Thyroid gland (tissue), 4 donors: ENCODE results near the gene RSU1. TPM values are rescaled to one million over a fixed set of nuclear protein-coding genes. Genes with fewer than 3 reads are reported as not detected.

Source experiments
- DNase-seq, 2 donors: peaks; one replicate each; pipeline ENCODE4 v3.0.0-alpha.2; 2019
- H3K27ac ChIP-seq, 3 donors: fragments of 200-600 bp; sonication (generic); 1 replicate in 2 of 3; 2 replicates in 1 of 3; pipeline ENCODE4 v1.5.1; 2016 to 2019; ENCODE audit warnings: mild to moderate bottlenecking in 1 of 3, moderate library complexity in 1 of 3
- H3K27me3 ChIP-seq: fragments of 200-600 bp; sonication (generic); one replicate; pipeline ENCODE4 v1.5.1; 2019
- H3K36me3 ChIP-seq, 2 donors: fragments of 200-600 bp; sonication (generic); one replicate each; pipeline ENCODE4 v1.5.1; 2016 to 2019
- H3K4me1 ChIP-seq, 2 donors: fragments of 200-600 bp; sonication (generic); one replicate each; pipeline ENCODE4 v1.5.1; 2017 to 2019
- H3K4me3 ChIP-seq, 3 donors: fragments of 200-600 bp; sonication (generic); replicated peaks in 1 of 3; 1 replicate in 2 of 3; 2 replicates in 1 of 3; pipeline ENCODE4 v1.5.1; 2016; ENCODE audit warnings: mild to moderate bottlenecking in 1 of 3
- H3K9me3 ChIP-seq: fragments of 200-600 bp; sonication (generic); one replicate; pipeline ENCODE4 v1.5.1; 2017
- CTCF ChIP-seq, 6 experiments: fragments of 200-600 bp in 3 of 6; fragments of 450-650 bp in 3 of 6; sonication (generic) in 3 of 6; IDR thresholded peaks; one replicate each; pipeline ENCODE4 v1.5.1; 2016 to 2019; ENCODE audit warnings: antibody characterized with exemption in 6 of 6, mild to moderate bottlenecking in 2 of 6, inconsistent platforms in 1 of 6, moderate library complexity in 1 of 6
- POLR2A ChIP-seq, 2 donors: fragments of 450-650 bp; IDR thresholded peaks; one replicate each; pipeline ENCODE4 v1.6.1; 2017; ENCODE audit warnings: antibody characterized with exemption in 2 of 2, mild to moderate bottlenecking in 2 of 2, moderate library complexity in 1 of 2
- WGBS, 2 donors: methylation state at CpG; one replicate each; pipeline ENCODE4 v1.1.5; 2017; 5-methylcytosine and 5-hydroxymethylcytosine counted together
- intact Hi-C: fragments of 100-400 bp; cut with DNase I; formaldehyde crosslinking; loops from one replicate; pipeline ENCODE4 v1.15.1; 2023
- total RNA-seq, 4 donors: library from RNA; depleted of rRNA; stranded (reverse); fragments of >200 nt; gene quantifications; one replicate each; pipeline ENCODE4 v1.2.3, GENCODE V29; 2016

The RSU1 gene
- total RNA-seq, 4 donors from 2014 or later: 43.5 to 63.0 (median 50.7) TPM

- TF ChIP-seq CTCF (IDR thresholded peaks at IDR 0.05) (no peak), POLR2A (IDR thresholded peaks at IDR 0.05) (no peak)
- Histone ChIP-seq H3K27me3 (no peaks in the 10 kb centered on the region), H3K27ac (no peak overlapping the region), H3K9me3 (no peaks in the 10 kb centered on the region), H3K4me1 (no peaks in the 10 kb centered on the region), H3K36me3 (no peaks in the 10 kb centered on the region), H3K4me3 (no peak overlapping the region)
- intact Hi-C loops: no loop called here
- no peak for DNase-seq
- WGBS, 2 donors: 81 to 84% methylated on average over 4 of the region's 4 CpGs
Observed at GRCh38 chr10:16653224-16653623, 164.0 kb downstream of the RSU1 start.

GRCh38 chr10:16652154-16652553 is 165.1 kb downstream of the RSU1 start:
- Histone ChIP-seq H3K9me3 (no peaks in the 10 kb centered on the region), H3K27ac (no peak overlapping the region), H3K36me3 (no peaks in the 10 kb centered on the region), H3K4me3 (no peak overlapping the region), H3K4me1 (no peaks in the 10 kb centered on the region), H3K27me3 (no peaks in the 10 kb centered on the region)
- intact Hi-C loops: no loop called here
- TF ChIP-seq CTCF (IDR thresholded peaks at IDR 0.05) (no peak), POLR2A (IDR thresholded peaks at IDR 0.05) (no peak)
- no peak for DNase-seq
- 85 to 86% methylated on average over 5 of the region's 5 CpGs for WGBS, 2 donors

GRCh38 chr10:16649757-16650156 is 167.5 kb downstream of the RSU1 start:
- DNase-seq: no peak
- Histone ChIP-seq H3K4me3 (no peak overlapping the region), H3K9me3 (no peaks in the 10 kb centered on the region), H3K27me3 (no peaks in the 10 kb centered on the region), H3K36me3 (no peaks in the 10 kb centered on the region), H3K4me1 (no peaks in the 10 kb centered on the region), H3K27ac (no peak overlapping the region)
- intact Hi-C loops: no loop called here
- WGBS, 2 donors: 86 to 94% methylated on average over 2 of the region's 2 CpGs
- TF ChIP-seq POLR2A (IDR thresholded peaks at IDR 0.05) (no peak), CTCF (IDR thresholded peaks at IDR 0.05) (no peak)

GRCh38 chr10:16648366-16648765 is 168.9 kb downstream of the RSU1 start:
- WGBS, 2 donors: 97% methylated on average over 2 of the region's 2 CpGs
- Histone ChIP-seq H3K27ac (no peak overlapping the region), H3K4me3 (no peak overlapping the region), H3K27me3 (no peaks in the 10 kb centered on the region), H3K36me3 (no peaks in the 10 kb centered on the region), H3K9me3 (no peaks in the 10 kb centered on the region), H3K4me1 (no peaks in the 10 kb centered on the region)
- no peak for DNase-seq
- intact Hi-C loops: no loop called here
- no peak for TF ChIP-seq CTCF (IDR thresholded peaks at IDR 0.05)
- TF ChIP-seq POLR2A (IDR thresholded peaks at IDR 0.05): no peak

- Histone ChIP-seq H3K4me1 (no peaks in the 10 kb centered on the region), H3K36me3 (no peaks in the 10 kb centered on the region), H3K27ac (no peak overlapping the region), H3K9me3 (no peaks in the 10 kb centered on the region), H3K27me3 (no peaks in the 10 kb centered on the region), H3K4me3 (no peak overlapping the region)
- intact Hi-C loops: no loop called here
- WGBS, 2 donors: 92 to 95% methylated on average over 13 of the region's 13 CpGs
- no peak for DNase-seq
- TF ChIP-seq POLR2A (IDR thresholded peaks at IDR 0.05): no peak
- TF ChIP-seq CTCF (IDR thresholded peaks at IDR 0.05): no peak
Observed at GRCh38 chr10:16646181-16647059, 170.8 kb downstream of the RSU1 start.
